ENCODE results near the gene SOCS2. TPM values are rescaled to one million over a fixed set of nuclear protein-coding genes. Genes with fewer than 3 reads are reported as not detected.

The SOCS2 gene
- polyA plus RNA-seq, 1 donor (not counting 4 experiments of a cell fraction or from before 2014, with no cell fraction given), result 15.0 TPM

GRCh38 chr12:93580682-93581081 is 8.2 kb downstream of the SOCS2 start:
- DNase-seq (ENCODE audit: low read depth, low spot score) (no peak), FAIRE-seq (no peak)
- H2AFZ ChIP-seq (ENCODE audit: control insufficient read depth, low read length), result no peak overlapping the region
- H3K9me1 ChIP-seq (ENCODE audit: control insufficient read depth, extremely low read depth, insufficient read depth, low read length), result no peaks in the 10 kb centered on the region
- H3K79me2 ChIP-seq (ENCODE audit: control insufficient read depth, insufficient read depth, low read length), result no peaks in the 10 kb centered on the region
- no peaks in the 10 kb centered on the region for H4K20me1 ChIP-seq (ENCODE audit: control insufficient read depth, extremely low read depth, insufficient read depth, low read length)
- H3K9me3 ChIP-seq (ENCODE audit: control insufficient read depth, low read depth, low read length), result no peaks in the 10 kb centered on the region
- H3K36me3 ChIP-seq (ENCODE audit: control insufficient read depth in 2 of 2, extremely low read depth in 1 of 2, insufficient read depth in 2 of 2, low read length in 2 of 2), result no peaks in the 10 kb centered on the region
- H3K4me2 ChIP-seq (ENCODE audit: control insufficient read depth, extremely low read depth, insufficient read depth, low read depth, low read length), result no peak overlapping the region
- H3K27ac ChIP-seq (ENCODE audit: control insufficient read depth, insufficient read depth, low read length), result no peak overlapping the region
- TF ChIP-seq EZH2 (IDR thresholded peaks at IDR 0.05; ENCODE audit: low read length) (no peak), CTCF (optimal IDR thresholded peaks at IDR 0.05 in 1 of 3, IDR thresholded peaks at IDR 0.05 in 1 of 3, conservative IDR thresholded peaks at IDR 0.05 in 1 of 3; ENCODE audit: extremely low read depth in 1 of 3, insufficient read depth in 2 of 3, low read length in 3 of 3) (no peak)
- dilution Hi-C loops (cut with MboI; ENCODE audit: extremely low pct_ligation_motif_present, low sequenced_read_pairs), result no loop called here
- no peaks in the 10 kb centered on the region for H3K27me3 ChIP-seq (ENCODE audit: control insufficient read depth, extremely low read depth, insufficient read depth, low read length)
- no peak overlapping the region for H3K4me3 ChIP-seq (ENCODE audit: control insufficient read depth in 2 of 3, extremely low read depth in 1 of 3, insufficient read depth in 2 of 3, low read depth in 1 of 3, low read length in 3 of 3)
- no peak overlapping the region for H3K9ac ChIP-seq (ENCODE audit: control insufficient read depth, extremely low read depth, insufficient read depth, low read length)
- H3K4me1 ChIP-seq (ENCODE audit: control insufficient read depth, extremely low read depth, insufficient read depth, low read length), result peaks cover 16% of the 10 kb centered on the region

- Histone ChIP-seq H3K9ac (ENCODE audit: control insufficient read depth, extremely low read depth, insufficient read depth, low read length) (no peak overlapping the region), H3K9me1 (ENCODE audit: control insufficient read depth, extremely low read depth, insufficient read depth, low read length) (no peaks in the 10 kb centered on the region), H3K79me2 (ENCODE audit: control insufficient read depth, insufficient read depth, low read length) (no peaks in the 10 kb centered on the region), H3K4me1 (ENCODE audit: control insufficient read depth, extremely low read depth, insufficient read depth, low read length) (peaks cover 16% of the 10 kb centered on the region), H3K4me2 (ENCODE audit: control insufficient read depth, extremely low read depth, insufficient read depth, low read depth, low read length) (no peak overlapping the region), H3K9me3 (ENCODE audit: control insufficient read depth, low read depth, low read length) (no peaks in the 10 kb centered on the region), H2AFZ (ENCODE audit: control insufficient read depth, low read length) (no peak overlapping the region), H3K36me3 (ENCODE audit: control insufficient read depth in 2 of 2, extremely low read depth in 1 of 2, insufficient read depth in 2 of 2, low read length in 2 of 2) (no peaks in the 10 kb centered on the region), H3K27me3 (ENCODE audit: control insufficient read depth, extremely low read depth, insufficient read depth, low read length) (no peaks in the 10 kb centered on the region), H4K20me1 (ENCODE audit: control insufficient read depth, extremely low read depth, insufficient read depth, low read length) (no peaks in the 10 kb centered on the region), H3K27ac (ENCODE audit: control insufficient read depth, insufficient read depth, low read length) (no peak overlapping the region), H3K4me3 (ENCODE audit: control insufficient read depth in 2 of 3, extremely low read depth in 1 of 3, insufficient read depth in 2 of 3, low read depth in 1 of 3, low read length in 3 of 3) (no peak overlapping the region)
- DNase-seq (ENCODE audit: low read depth, low spot score) (no peak), FAIRE-seq (no peak)
- TF ChIP-seq CTCF (optimal IDR thresholded peaks at IDR 0.05 in 1 of 3, IDR thresholded peaks at IDR 0.05 in 1 of 3, conservative IDR thresholded peaks at IDR 0.05 in 1 of 3; ENCODE audit: extremely low read depth in 1 of 3, insufficient read depth in 2 of 3, low read length in 3 of 3) (no peak), EZH2 (IDR thresholded peaks at IDR 0.05; ENCODE audit: low read length) (no peak)
- dilution Hi-C loops (cut with MboI; ENCODE audit: extremely low pct_ligation_motif_present, low sequenced_read_pairs), result no loop called here
Measured at GRCh38 chr12:93581370-93581769, 8.9 kb downstream of the SOCS2 start.

All from keratinocyte (primary cell).